Panc1 (cell line): ENCODE data around the gene CD58.

Experiments used
- POLR2AphosphoS5 ChIP-seq: IDR thresholded peaks from 2 replicates; pipeline ENCODE4 v1.6.1; 2012; ENCODE audit warnings: mild to moderate bottlenecking, low read depth, low read length, moderate library complexity
- TCF7L2 ChIP-seq: IDR thresholded peaks from 2 replicates; pipeline ENCODE4 v1.6.1; 2011; ENCODE audit warnings: mild to moderate bottlenecking, low read depth, low read length, inconsistent platforms
- TF ChIP-seq, protein P1 (sequence below): fragments of 450-650 bp; IDR thresholded peaks from 2 replicates; pipeline ENCODE4 v1.5.1; 2017; ENCODE audit warnings: mild to moderate bottlenecking
- TF ChIP-seq, protein P2 (sequence below), 2 experiments: IDR thresholded peaks; 2 replicates each; pipeline ENCODE4 v1.6.1; 2011 to 2012; ENCODE audit warnings: low read depth in 2 of 2, control low read depth in 1 of 2, low read length in 1 of 2, mild to moderate bottlenecking in 1 of 2, moderate library complexity in 1 of 2; ENCODE audit not compliant: insufficient read depth in 1 of 2

DNA sequence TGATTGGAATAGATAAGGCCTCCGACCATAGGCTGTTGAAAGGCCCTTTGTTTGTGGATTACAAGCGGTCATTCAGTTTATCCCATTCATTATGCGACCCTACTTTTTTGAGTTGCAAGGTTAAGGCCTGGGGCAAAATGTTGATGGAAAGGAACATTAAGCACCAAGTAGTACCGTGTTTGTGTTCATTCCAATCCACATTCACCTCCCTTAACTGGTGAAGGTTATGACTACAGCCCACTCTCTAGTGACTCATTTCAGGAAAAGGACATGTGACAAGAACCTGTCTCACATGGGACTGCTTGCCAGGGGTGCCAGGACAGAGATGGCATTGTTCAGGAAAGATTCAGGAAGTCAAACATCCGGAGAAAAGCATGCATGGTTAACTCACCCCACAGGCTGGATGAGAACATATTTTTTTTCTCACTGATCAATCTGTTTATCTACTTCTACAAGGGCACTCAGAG lies 81.6 kb downstream of the CD58 start:
- TF ChIP-seq, protein P1, sequence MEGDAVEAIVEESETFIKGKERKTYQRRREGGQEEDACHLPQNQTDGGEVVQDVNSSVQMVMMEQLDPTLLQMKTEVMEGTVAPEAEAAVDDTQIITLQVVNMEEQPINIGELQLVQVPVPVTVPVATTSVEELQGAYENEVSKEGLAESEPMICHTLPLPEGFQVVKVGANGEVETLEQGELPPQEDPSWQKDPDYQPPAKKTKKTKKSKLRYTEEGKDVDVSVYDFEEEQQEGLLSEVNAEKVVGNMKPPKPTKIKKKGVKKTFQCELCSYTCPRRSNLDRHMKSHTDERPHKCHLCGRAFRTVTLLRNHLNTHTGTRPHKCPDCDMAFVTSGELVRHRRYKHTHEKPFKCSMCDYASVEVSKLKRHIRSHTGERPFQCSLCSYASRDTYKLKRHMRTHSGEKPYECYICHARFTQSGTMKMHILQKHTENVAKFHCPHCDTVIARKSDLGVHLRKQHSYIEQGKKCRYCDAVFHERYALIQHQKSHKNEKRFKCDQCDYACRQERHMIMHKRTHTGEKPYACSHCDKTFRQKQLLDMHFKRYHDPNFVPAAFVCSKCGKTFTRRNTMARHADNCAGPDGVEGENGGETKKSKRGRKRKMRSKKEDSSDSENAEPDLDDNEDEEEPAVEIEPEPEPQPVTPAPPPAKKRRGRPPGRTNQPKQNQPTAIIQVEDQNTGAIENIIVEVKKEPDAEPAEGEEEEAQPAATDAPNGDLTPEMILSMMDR, result no peak
- TF ChIP-seq TCF7L2 (no peak), POLR2AphosphoS5 (no peak)
- TF ChIP-seq, protein P2, sequence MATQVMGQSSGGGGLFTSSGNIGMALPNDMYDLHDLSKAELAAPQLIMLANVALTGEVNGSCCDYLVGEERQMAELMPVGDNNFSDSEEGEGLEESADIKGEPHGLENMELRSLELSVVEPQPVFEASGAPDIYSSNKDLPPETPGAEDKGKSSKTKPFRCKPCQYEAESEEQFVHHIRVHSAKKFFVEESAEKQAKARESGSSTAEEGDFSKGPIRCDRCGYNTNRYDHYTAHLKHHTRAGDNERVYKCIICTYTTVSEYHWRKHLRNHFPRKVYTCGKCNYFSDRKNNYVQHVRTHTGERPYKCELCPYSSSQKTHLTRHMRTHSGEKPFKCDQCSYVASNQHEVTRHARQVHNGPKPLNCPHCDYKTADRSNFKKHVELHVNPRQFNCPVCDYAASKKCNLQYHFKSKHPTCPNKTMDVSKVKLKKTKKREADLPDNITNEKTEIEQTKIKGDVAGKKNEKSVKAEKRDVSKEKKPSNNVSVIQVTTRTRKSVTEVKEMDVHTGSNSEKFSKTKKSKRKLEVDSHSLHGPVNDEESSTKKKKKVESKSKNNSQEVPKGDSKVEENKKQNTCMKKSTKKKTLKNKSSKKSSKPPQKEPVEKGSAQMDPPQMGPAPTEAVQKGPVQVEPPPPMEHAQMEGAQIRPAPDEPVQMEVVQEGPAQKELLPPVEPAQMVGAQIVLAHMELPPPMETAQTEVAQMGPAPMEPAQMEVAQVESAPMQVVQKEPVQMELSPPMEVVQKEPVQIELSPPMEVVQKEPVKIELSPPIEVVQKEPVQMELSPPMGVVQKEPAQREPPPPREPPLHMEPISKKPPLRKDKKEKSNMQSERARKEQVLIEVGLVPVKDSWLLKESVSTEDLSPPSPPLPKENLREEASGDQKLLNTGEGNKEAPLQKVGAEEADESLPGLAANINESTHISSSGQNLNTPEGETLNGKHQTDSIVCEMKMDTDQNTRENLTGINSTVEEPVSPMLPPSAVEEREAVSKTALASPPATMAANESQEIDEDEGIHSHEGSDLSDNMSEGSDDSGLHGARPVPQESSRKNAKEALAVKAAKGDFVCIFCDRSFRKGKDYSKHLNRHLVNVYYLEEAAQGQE (IDR thresholded peaks at IDR 0.05; ENCODE audit: insufficient read depth in 1 of 2, low read depth in 2 of 2, low read length in 1 of 2), result no peak
